HTR-8/SVneo (cell line): ENCODE data around the gene MDM4.

ENCODE experiments used
- DNase-seq: peaks from one replicate; pipeline ENCODE4 v3.0.0; 2011; ENCODE audit warnings: low spot score, mixed read lengths; ENCODE audit not compliant: insufficient read length
- FAIRE-seq: peaks from 2 replicates; lab custom pipeline; 2011; peaks lifted over from hg19 to GRCh38; lab: Jason Lieb, UNC

MDM4 gene

GRCh38 chr1:204592246-204592948 lies 76.2 kb downstream of the MDM4 start:
- no peak for FAIRE-seq

GRCh38 chr1:204598319-204598969 lies 82.2 kb downstream of the MDM4 start:
- no peak for DNase-seq
- no peak for FAIRE-seq

More at GRCh38 chr1:204592246-204592948, 76.2 kb downstream of the MDM4 start:
- no peak for DNase-seq

- FAIRE-seq (no peak), DNase-seq (no peak)
These were observed 82.9 kb downstream of the MDM4 start for GRCh38 chr1:204599098-204599497.

GRCh38 chr1:204599596-204599995 lies 83.4 kb downstream of the MDM4 start:
- no peak for FAIRE-seq

GRCh38 chr1:204600203-204600602 lies 84.0 kb downstream of the MDM4 start:
- DNase-seq, result no peak
- FAIRE-seq, result no peak

More at GRCh38 chr1:204599596-204599995, 83.4 kb downstream of the MDM4 start:
- DNase-seq, result no peak

- FAIRE-seq, result no peak
These were observed 84.8 kb downstream of the MDM4 start for GRCh38 chr1:204600968-204601367.

GRCh38 chr1:204602111-204602579 lies 85.9 kb downstream of the MDM4 start:
- DNase-seq (no peak), FAIRE-seq (no peak)

More at GRCh38 chr1:204600968-204601367, 84.8 kb downstream of the MDM4 start:
- no peak for DNase-seq

- no peak for FAIRE-seq
- no peak for DNase-seq
These were observed 86.8 kb downstream of the MDM4 start for GRCh38 chr1:204602871-204603542.

- DNase-seq (no peak), FAIRE-seq (no peak)
These were observed 89.6 kb downstream of the MDM4 start for GRCh38 chr1:204605791-204606190.
